Measurements from ENCODE around the gene UHRF2.

Gene UHRF2

DNA sequence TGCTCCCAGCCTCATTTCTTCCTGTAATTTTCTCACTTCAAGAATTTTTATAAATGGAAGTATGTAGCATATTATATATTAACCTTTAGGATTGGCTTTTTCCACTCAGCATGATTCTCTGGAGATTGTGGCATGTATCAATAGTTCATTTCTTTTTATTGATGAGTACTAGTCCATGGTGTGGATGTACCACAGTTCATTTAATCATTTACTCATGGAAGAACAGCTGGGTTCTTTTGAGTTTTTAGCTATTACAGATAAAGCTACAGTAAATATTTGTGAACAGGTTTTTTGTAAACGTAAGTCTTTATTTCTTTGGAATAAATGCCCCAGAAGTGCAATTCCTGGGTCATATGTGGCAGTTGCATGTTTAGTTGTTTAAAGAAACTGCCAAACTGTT is 76.1 kb downstream of the UHRF2 start:
- H3K27me3 Mint-ChIP-seq (ENCODE audit: low read depth) = no peaks in the 10 kb centered on the region
- peaks cover 43% of the 10 kb centered on the region for H3K36me3 Mint-ChIP-seq (ENCODE audit: low read depth)
- no peak overlapping the region for H3K4me3 Mint-ChIP-seq
- no peaks in the 10 kb centered on the region for H3K9me3 Mint-ChIP-seq
- H3K27ac Mint-ChIP-seq = no peak overlapping the region
- TF ChIP-seq, protein P1, sequence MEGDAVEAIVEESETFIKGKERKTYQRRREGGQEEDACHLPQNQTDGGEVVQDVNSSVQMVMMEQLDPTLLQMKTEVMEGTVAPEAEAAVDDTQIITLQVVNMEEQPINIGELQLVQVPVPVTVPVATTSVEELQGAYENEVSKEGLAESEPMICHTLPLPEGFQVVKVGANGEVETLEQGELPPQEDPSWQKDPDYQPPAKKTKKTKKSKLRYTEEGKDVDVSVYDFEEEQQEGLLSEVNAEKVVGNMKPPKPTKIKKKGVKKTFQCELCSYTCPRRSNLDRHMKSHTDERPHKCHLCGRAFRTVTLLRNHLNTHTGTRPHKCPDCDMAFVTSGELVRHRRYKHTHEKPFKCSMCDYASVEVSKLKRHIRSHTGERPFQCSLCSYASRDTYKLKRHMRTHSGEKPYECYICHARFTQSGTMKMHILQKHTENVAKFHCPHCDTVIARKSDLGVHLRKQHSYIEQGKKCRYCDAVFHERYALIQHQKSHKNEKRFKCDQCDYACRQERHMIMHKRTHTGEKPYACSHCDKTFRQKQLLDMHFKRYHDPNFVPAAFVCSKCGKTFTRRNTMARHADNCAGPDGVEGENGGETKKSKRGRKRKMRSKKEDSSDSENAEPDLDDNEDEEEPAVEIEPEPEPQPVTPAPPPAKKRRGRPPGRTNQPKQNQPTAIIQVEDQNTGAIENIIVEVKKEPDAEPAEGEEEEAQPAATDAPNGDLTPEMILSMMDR (IDR thresholded peaks at IDR 0.05; ENCODE audit: unreplicated experiment in 3 of 3) = no peak
- no peaks in the 10 kb centered on the region for H3K4me1 Mint-ChIP-seq

DNA sequence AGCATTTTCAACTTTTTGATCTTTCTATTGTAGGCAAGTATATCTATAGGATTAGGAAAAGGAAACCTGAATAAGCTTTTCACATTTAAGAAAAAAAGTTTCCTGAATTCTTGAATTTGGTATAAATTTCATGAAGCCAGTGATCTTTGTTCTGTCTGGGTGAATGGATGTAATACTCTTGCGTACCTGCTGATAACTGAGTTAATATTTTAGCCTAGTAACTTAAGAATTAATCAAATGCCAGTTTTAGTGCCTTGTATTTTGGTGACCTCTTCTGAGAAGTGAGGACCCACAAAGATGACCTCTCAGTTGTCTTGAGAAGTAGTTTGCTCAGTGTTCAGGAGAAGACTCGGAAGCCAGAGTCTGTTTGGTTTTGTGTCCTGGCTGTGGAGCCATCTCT is 77.9 kb downstream of the UHRF2 start:
- H3K4me3 Mint-ChIP-seq = no peak overlapping the region
- no peaks in the 10 kb centered on the region for H3K9me3 Mint-ChIP-seq
- no peak overlapping the region for H3K27ac Mint-ChIP-seq
- TF ChIP-seq, protein P1 (IDR thresholded peaks at IDR 0.05; ENCODE audit: unreplicated experiment in 3 of 3) = no peak
- H3K27me3 Mint-ChIP-seq (ENCODE audit: low read depth) = no peaks in the 10 kb centered on the region
- no peaks in the 10 kb centered on the region for H3K4me1 Mint-ChIP-seq
- H3K36me3 Mint-ChIP-seq (ENCODE audit: low read depth) = peaks cover 38% of the 10 kb centered on the region

DNA sequence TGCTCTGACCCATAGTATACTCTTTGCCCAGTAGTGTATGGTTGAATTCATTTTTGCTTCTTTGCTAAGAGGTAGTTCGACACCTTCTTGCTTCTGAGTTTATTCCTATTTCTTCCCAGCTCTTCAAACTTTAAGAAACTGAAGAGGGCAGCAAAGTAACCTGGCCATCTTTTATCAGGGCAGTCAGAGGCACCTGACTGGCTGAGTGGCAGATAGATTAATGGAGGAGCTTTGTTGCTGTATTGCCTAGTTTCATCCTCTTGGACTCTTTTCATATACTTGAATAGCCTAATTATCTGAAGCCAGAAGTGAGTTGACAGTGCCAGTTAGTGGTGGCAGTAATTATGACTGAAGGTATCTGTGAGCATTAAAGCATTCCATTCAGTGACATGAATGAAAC is 82.5 kb downstream of the UHRF2 start:
- H3K9me3 Mint-ChIP-seq = no peaks in the 10 kb centered on the region
- no peaks in the 10 kb centered on the region for H3K4me1 Mint-ChIP-seq
- H3K27ac Mint-ChIP-seq = no peak overlapping the region
- H3K27me3 Mint-ChIP-seq (ENCODE audit: low read depth) = no peaks in the 10 kb centered on the region
- H3K4me3 Mint-ChIP-seq = no peak overlapping the region
- TF ChIP-seq, protein P1 (IDR thresholded peaks at IDR 0.05; ENCODE audit: unreplicated experiment in 3 of 3) = no peak
- H3K36me3 Mint-ChIP-seq (ENCODE audit: low read depth) = peaks cover 44% of the 10 kb centered on the region

DNA sequence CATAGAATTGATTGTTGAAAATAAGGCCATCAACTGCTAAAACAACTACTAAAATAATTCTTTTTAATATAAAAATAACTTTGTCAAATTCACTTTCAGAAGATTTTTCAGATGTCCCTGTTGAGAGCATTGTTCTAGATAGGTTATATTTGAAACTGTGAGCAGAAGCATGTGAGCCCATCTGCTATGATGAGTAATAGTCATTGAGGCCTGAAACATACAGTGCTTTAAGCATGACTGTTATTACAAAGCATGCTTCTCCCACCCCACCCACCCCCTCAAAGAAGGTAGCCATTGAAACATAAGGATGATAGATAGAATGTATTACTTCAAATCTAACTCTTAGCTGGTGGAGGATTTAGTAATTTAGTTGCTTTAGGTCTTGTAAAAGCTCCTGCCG is 86.0 kb downstream of the UHRF2 start:
- TF ChIP-seq, protein P1 (IDR thresholded peaks at IDR 0.05; ENCODE audit: unreplicated experiment in 3 of 3) = no peak
- H3K36me3 Mint-ChIP-seq (ENCODE audit: low read depth) = peaks cover 50% of the 10 kb centered on the region
- H3K9me3 Mint-ChIP-seq = no peaks in the 10 kb centered on the region
- H3K27me3 Mint-ChIP-seq (ENCODE audit: low read depth) = no peaks in the 10 kb centered on the region
- H3K4me1 Mint-ChIP-seq = no peaks in the 10 kb centered on the region
- no peak overlapping the region for H3K4me3 Mint-ChIP-seq
- no peak overlapping the region for H3K27ac Mint-ChIP-seq

DNA sequence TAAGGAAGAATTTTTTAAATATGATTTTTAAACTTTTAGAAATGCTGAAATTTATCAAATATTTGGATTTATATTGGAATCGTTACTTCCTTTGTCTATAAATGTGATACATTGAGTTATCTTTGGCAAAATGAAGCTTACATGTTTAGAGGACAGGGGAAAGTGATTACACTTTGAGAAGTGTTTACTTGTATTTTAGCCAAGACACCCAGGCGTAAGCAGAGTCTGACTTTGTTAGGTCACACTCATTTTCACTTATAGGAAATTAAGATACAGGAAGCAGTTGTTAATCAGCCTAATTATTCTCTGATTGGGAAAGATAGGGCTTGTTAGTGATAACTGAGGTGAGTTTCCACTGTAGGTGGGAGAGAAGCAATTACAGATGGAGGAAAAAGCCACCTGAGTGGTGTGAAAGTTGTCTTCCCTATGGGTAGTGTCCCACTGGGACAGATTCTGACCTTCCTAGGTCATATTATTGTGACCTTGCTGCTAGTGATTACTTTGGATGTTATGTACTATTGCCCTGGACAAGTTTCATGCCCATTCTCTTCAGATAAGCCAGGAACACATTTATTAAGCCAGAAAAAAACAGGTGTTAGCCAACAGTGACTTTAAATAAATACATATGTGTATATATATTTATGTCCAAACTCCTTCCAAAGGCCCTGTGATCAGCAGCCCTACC is 88.7 kb downstream of the UHRF2 start:
- H3K4me3 Mint-ChIP-seq = no peak overlapping the region

More for the DNA sequence above, 88.7 kb downstream of the UHRF2 start:
- TF ChIP-seq, protein P1 (IDR thresholded peaks at IDR 0.05; ENCODE audit: unreplicated experiment in 3 of 3) = no peak
- H3K36me3 Mint-ChIP-seq (ENCODE audit: low read depth) = peaks cover 69% of the 10 kb centered on the region
- H3K27ac Mint-ChIP-seq = no peak overlapping the region
- H3K4me1 Mint-ChIP-seq = no peaks in the 10 kb centered on the region
- H3K9me3 Mint-ChIP-seq = no peaks in the 10 kb centered on the region
- no peaks in the 10 kb centered on the region for H3K27me3 Mint-ChIP-seq (ENCODE audit: low read depth)
